IPS-11a (cell line): Measurements from ENCODE around the gene TAT.
A peak's percentile ranks its signal among the peaks of the same experiment; 100 is the strongest.
"Not testable (repeated sequence)": the region's sequence is repeated elsewhere in the genome, so short reads cannot be mapped to it uniquely, and the experiment has no call there.

ENCODE experiments used
- H3K4me3 ChIP-seq: one replicate; pipeline ENCODE4 v1.5.1; 2013; ENCODE audit warnings: low read depth, low read length, control low read depth

TAT gene

GRCh38 chr16:71576971-71577370, at the start of gene TAT:
TSS of gene TAT (minus strand) at chr16:71577092. CDS start at chr16:71576415, 677 bp downstream.
- no peak within 1 kb of the TSS for H3K4me3 ChIP-seq

GRCh38 chr16:71626018-71626857, 49.3 kb upstream of the TAT start, which contains the start of gene MARVELD3:
TSS of gene MARVELD3 (plus strand) at chr16:71626184. CDS start at chr16:71626230, 46 bp downstream.
- peak within 1 kb of the TSS; percentile 78 for H3K4me3 ChIP-seq

- H3K4me3 ChIP-seq = peak overlapping the region; percentile 30
Observed at GRCh38 chr16:71625113-71625850, 48.4 kb upstream of the TAT start.

- no peak overlapping the region for H3K4me3 ChIP-seq
Observed at GRCh38 chr16:71623597-71623996, 46.7 kb upstream of the TAT start.

GRCh38 chr16:71622088-71622487, 45.2 kb upstream of the TAT start:
- no peak overlapping the region for H3K4me3 ChIP-seq

- no peak overlapping the region for H3K4me3 ChIP-seq
Observed at GRCh38 chr16:71618429-71618828, 41.5 kb upstream of the TAT start.

- not testable (repeated sequence) for H3K4me3 ChIP-seq
Observed at GRCh38 chr16:71614956-71615355, 38.1 kb upstream of the TAT start.

GRCh38 chr16:71610936-71611871, 34.3 kb upstream of the TAT start:
- no peak overlapping the region for H3K4me3 ChIP-seq

- H3K4me3 ChIP-seq = no peak overlapping the region
Observed at GRCh38 chr16:71610447-71610846, 33.6 kb upstream of the TAT start.

- H3K4me3 ChIP-seq = no peak overlapping the region
Observed at GRCh38 chr16:71609066-71609465, 32.2 kb upstream of the TAT start.

- H3K4me3 ChIP-seq = no peak overlapping the region
Observed at GRCh38 chr16:71600822-71601221, 23.9 kb upstream of the TAT start.

- not testable (repeated sequence) for H3K4me3 ChIP-seq
Observed at GRCh38 chr16:71598426-71598825, 21.5 kb upstream of the TAT start.

- H3K4me3 ChIP-seq = not testable (repeated sequence)
Observed at GRCh38 chr16:71595340-71595826, 18.5 kb upstream of the TAT start.

- no peak overlapping the region for H3K4me3 ChIP-seq
Observed at GRCh38 chr16:71594000-71594646, 17.2 kb upstream of the TAT start.

- H3K4me3 ChIP-seq = no peak overlapping the region
Observed at GRCh38 chr16:71593048-71593999, 16.4 kb upstream of the TAT start.

GRCh38 chr16:71591917-71592316, 15.0 kb upstream of the TAT start:
- H3K4me3 ChIP-seq = no peak overlapping the region

- no peak overlapping the region for H3K4me3 ChIP-seq
Observed at GRCh38 chr16:71590584-71590983, 13.7 kb upstream of the TAT start.

GRCh38 chr16:71590071-71590470, 13.2 kb upstream of the TAT start:
- H3K4me3 ChIP-seq = not testable (repeated sequence)

- not testable (repeated sequence) for H3K4me3 ChIP-seq
Observed at GRCh38 chr16:71589334-71589733, 12.4 kb upstream of the TAT start.
